PFSK-1 (cell line): ENCODE data around the gene FPR2.

ENCODE experiments used
- POLR2AphosphoS5 ChIP-seq: IDR thresholded peaks from 2 replicates; pipeline ENCODE4 v1.6.1; 2012; ENCODE audit warnings: low read depth, mild to moderate bottlenecking, control low read depth, low read length, moderate library complexity
- SIN3A ChIP-seq: IDR thresholded peaks from 2 replicates; pipeline ENCODE4 v1.6.1; 2012; ENCODE audit warnings: mild to moderate bottlenecking, low read length, moderate library complexity, borderline replicate concordance; ENCODE audit not compliant: insufficient read depth

- no peak for TF ChIP-seq POLR2AphosphoS5
- no peak for TF ChIP-seq SIN3A
Observed at GRCh38 chr19:51797480-51797879, 36.5 kb downstream of the FPR2 start.
